IPS DF 19.7 (cell line): ENCODE measurements around the gene RTKN.
"Not testable (repeated sequence)": the region's sequence is repeated elsewhere in the genome, so short reads cannot be mapped to it uniquely, and the experiment has no call there.

Source experiments
- DNase-seq: peaks from one replicate; pipeline ENCODE4 v3.0.0-alpha.2; 2013; ENCODE audit warnings: low read depth, low spot score

The RTKN gene

GRCh38 chr2:74461187-74462053 lies 19.7 kb upstream of the RTKN start:
- no peak for DNase-seq

- DNase-seq: not testable (repeated sequence)
Observed at GRCh38 chr2:74460187-74460586, 18.4 kb upstream of the RTKN start.

GRCh38 chr2:74459503-74460118 lies 17.9 kb upstream of the RTKN start:
- DNase-seq: not testable (repeated sequence)

- DNase-seq: no peak
Observed at GRCh38 chr2:74458938-74459363, 17.2 kb upstream of the RTKN start.

GRCh38 chr2:74458132-74458937 lies 16.6 kb upstream of the RTKN start, which contains the start of gene WBP1:
TSS of gene WBP1 (plus strand) at chr2:74458438. CDS start at chr2:74458603, 165 bp downstream.
- peak; percentile 100 for DNase-seq

- DNase-seq: no peak
Observed at GRCh38 chr2:74457549-74458131, 15.9 kb upstream of the RTKN start.

- no peak for DNase-seq
Observed at GRCh38 chr2:74457129-74457548, 15.4 kb upstream of the RTKN start.

- no peak for DNase-seq
Observed at GRCh38 chr2:74454654-74455511, 13.1 kb upstream of the RTKN start, which contains the start of gene INO80B. TSS of gene INO80B (plus strand) at chr2:74455087. CDS start at chr2:74455117, 30 bp downstream.

GRCh38 chr2:74450570-74451190 lies 8.9 kb upstream of the RTKN start:
- no peak for DNase-seq

GRCh38 chr2:74448771-74449170 lies 7.0 kb upstream of the RTKN start:
- DNase-seq: no peak

GRCh38 chr2:74447230-74447999 lies 5.7 kb upstream of the RTKN start:
- no peak for DNase-seq

- no peak for DNase-seq
Observed at GRCh38 chr2:74444498-74445318, 3.0 kb upstream of the RTKN start.

GRCh38 chr2:74442483-74443297 lies 953 bp upstream of the RTKN start:
- DNase-seq: not testable (repeated sequence)

- no peak for DNase-seq
Observed at GRCh38 chr2:74441170-74441689, 507 bp downstream of the RTKN start.

GRCh38 chr2:74440378-74441169 lies 1.2 kb downstream of the RTKN start:
- no peak for DNase-seq

GRCh38 chr2:74439803-74440377 lies 1.8 kb downstream of the RTKN start:
- no peak for DNase-seq
